HG03280 (cell line): Measurements from ENCODE around the gene HYKK.
"Not testable (repeated sequence)": the region's sequence is repeated elsewhere in the genome, so short reads cannot be mapped to it uniquely, and the experiment has no call there.

Experiments
- ATAC-seq: cut with Tn5 transposase; IDR thresholded peaks from one replicate; pipeline ENCODE4 v1.9.1; 2021; ENCODE audit warnings: mild to moderate bottlenecking, moderate library complexity; ENCODE audit not compliant: unreplicated experiment

HYKK gene

DNA sequence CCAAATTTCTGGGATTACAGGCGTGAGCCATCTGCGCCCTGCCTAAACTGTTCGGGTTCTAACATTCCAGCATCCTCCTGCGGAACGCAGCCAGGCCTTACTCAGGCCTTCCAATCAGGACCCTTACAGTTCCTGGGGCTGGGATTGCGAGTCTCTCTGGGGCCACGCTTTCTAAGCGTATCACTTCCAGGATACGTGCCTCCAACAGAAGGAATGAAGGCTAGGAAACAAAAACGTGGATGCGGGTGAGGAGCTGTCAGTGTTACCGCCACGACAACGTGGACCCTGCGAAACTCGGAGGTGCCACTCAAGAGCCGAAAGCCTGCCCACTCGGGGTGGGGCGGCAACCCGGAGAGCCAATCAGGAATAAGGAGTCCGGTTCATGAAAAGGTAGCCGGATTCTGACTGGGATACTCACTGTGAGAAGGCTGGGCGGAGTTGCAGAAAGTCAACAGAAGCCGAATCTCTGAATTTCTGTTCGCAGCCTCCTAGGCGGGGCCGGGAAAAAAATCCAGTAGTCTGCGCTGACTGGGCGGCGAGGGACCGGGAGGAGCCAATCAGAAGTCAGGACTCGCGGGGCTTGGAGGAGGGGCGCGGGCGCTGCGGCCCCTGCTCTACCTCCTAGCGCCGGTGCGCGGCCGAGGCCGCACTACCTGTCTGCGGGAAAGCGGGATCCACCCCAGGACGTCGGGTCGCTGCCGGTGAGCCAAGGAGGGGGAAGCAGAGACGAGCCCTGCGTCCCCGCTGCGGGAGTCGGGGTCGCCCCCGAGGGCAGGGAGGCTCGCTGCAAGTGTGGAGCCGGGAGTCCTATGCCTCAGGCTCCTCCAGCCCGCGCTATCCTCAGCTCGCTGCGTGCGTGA lies at the start of gene HYKK:
Gene HYKK (plus strand): TSS at position 607 of the 860 bp plus-strand sequence. CDS start 5,512 bp downstream, outside the sequence.
- peak; percentile 75 for ATAC-seq

DNA sequence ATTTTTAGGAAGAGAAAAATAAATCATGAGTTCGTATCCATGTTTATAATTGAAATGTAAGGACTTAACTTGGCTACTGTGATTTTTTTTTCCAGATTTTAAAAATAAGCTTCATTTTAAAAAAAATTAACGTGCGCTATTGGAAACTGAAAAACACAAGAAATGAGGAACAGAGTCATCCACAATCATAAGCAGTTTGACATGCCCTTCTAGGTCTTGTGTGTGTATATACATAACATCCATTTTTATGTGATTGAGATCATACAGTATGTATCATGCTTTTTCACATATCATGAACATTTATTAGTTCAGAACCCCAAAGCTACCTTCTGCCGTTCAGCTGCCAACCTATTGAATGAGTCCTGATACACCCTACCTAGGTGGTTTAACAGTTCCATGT lies 46.6 kb upstream of the HYKK start:
- ATAC-seq: no peak

DNA sequence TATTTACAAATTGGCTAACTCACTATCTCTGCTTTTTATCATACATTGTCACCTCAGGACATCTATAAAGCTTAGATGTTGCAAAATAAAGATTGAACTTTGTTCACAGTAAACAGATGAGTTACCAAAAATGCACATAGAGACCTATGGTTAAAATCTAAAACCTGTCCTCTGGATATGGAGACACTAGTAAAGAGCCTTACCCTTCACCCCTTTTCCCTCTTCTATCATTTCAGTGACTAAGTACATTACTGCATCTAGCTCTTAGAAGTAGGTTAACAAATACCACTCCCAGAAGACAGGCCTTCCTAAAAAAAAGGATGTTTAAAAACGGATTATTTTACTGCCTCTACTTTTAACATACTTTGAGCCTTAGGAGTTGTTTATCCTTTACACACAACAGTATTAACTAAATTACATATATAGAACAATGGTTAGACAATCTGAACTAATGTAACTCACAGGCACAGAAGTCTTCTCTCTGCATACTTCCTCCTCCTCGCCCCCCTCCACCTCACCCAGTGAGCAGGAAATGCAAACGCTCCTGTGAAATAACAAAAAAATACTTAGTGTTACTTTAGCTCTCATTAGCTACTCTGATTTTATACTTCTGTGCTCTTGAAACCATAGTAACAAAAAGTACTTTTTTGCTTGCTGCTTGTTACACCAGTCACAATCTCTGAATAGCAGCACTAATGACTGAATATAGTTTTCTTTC lies 46.0 kb upstream of the HYKK start:
- no peak for ATAC-seq

DNA sequence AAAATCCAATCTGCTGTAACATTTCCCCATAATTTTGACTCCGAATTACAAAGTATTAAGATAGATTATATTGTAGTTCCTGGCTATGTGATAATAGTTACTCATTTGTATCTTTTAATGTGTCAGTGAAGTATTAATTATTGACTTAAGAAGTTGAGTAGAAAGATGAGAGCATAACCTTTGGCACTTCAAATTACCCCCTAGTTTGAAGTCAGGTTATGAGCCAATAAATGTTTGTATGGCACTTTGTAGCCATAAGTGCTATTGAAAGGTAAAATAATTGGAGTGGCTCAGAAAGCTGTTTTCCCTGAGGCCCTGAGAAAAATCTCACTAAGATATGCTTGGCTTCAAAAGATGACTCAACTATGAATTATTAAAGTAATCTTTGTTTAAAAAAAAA lies 38.3 kb upstream of the HYKK start:
- ATAC-seq: no peak

- ATAC-seq: no peak
Measured at GRCh38 chr15:78477295-78477694, 30.1 kb upstream of the HYKK start.

GRCh38 chr15:78479650-78480049 lies 27.7 kb upstream of the HYKK start:
- no peak for ATAC-seq

- ATAC-seq: no peak
Measured at GRCh38 chr15:78481917-78482316, 25.5 kb upstream of the HYKK start.

GRCh38 chr15:78492872-78493271 lies 14.5 kb upstream of the HYKK start:
- no peak for ATAC-seq

DNA sequence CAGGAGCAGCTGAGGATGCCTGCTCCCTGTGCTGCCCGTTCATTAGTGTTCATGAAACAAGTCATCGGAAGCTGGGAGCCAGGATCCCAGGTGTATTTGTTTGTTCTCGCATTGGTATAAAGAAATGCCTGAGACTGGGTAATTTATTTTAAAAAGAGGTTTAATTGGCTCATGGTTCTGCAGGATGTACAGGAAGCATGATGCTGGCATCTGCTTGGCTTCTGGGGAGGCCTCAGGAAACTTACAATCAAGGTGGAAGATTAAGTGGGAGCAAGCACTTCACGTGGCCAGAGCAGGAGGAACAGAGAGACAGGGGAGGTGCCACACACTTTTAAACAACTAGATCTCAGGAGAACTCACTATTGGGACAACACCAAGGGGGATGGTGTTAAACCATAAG lies 5.5 kb upstream of the HYKK start:
- no peak for ATAC-seq

DNA sequence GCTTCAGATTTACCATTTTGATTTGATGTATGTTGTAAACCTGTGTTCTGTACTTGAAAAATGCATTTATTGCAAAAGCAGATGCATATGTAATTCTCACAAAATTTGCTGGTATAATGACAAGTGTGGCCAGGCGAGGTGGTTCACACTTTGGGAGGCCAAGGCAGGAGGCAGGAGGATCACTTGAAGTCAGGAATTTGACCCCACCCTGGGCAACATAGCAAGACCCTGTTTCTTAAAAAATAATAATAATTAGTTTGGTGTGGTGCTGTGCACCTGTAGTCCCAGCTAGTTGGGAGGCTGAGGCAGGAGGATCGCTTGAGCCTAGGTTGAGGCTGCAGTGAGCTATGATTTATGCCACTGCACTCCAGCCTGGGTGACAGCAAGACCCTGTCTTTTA lies 4.7 kb upstream of the HYKK start:
- ATAC-seq: no peak

GRCh38 chr15:78507831-78508160 lies 419 bp downstream of the HYKK start:
- ATAC-seq: peak; percentile 20

DNA sequence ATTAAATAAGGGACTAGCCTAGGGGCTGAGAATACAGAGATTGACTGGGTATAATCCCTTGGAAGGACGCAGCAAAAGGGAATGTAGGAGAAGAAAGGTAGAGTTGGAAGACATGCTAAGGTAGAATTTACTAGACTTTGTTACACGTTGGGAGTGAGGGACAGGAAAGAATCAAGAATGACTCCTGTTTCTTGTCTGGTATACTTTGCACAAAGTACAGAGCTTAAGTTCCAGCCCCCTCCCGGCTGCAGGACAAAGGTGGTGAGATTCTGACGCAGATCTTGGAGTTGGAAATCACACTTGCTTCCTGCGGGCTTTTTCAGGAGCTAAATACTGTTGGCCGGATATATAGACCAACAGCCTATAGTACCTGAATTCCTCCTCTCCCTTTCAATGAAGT lies 895 bp downstream of the HYKK start:
- ATAC-seq: no peak

GRCh38 chr15:78509726-78510312 lies 2.4 kb downstream of the HYKK start:
- no peak for ATAC-seq

GRCh38 chr15:78520035-78520434 lies 12.7 kb downstream of the HYKK start:
- not testable (repeated sequence) for ATAC-seq

DNA sequence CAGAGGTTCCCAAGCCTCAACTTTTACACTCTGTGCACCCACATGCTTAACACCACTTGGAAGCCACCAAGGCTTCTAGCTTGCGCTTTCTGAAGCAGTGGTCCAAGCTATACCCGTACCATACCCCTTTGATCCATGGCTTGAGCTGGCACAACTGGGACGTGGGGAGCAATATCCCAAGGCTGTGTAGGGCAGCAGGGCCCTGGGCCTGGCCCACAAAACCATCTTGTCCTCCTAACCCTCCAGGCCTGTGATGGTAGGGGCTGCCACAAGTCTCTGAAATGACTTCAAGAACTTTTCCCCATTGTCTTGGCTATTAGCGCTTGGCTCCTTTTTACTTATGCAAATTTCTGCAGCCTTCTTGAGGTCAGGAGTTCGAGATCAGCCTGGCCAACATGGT lies 16.9 kb downstream of the HYKK start:
- ATAC-seq: no peak

DNA sequence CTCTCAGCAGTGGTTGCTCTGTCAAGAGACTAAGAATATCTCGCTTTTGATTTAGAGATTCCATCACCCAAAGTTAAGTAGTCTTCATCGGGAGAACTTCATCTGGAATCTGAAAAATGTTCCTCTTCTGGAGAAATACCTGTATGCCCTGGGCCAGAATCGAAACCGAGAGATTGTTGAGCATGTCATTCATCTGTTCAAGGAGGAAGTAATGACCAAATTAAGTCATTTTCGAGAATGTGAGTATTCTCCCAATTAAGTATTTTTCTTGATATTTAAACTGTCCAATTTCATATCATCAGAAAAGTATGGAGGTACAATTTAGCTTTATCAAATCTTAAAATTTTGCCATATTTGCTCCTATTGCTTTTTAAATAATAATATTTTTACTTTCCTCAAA lies 19.9 kb downstream of the HYKK start:
- no peak for ATAC-seq

- ATAC-seq: no peak
Measured at GRCh38 chr15:78533331-78533730, 26.0 kb downstream of the HYKK start.

DNA sequence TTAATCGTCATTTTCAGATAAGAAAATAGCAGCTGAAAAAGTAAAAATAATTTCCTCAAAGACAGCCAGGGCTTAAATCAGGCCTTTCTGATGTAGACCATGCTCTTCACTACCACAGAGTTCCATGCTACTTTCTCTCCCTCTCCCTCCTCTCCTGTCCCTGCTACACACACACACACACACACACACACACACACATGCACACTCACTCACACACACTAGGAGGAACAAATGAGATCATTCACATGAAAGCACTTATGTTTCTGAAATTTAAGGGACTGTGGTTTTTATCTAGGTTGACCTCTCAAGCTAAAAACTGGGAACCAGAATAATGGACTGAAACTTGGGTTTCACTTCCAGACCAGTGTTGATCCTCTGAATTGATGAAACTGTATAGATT lies 28.8 kb downstream of the HYKK start:
- no peak for ATAC-seq

DNA sequence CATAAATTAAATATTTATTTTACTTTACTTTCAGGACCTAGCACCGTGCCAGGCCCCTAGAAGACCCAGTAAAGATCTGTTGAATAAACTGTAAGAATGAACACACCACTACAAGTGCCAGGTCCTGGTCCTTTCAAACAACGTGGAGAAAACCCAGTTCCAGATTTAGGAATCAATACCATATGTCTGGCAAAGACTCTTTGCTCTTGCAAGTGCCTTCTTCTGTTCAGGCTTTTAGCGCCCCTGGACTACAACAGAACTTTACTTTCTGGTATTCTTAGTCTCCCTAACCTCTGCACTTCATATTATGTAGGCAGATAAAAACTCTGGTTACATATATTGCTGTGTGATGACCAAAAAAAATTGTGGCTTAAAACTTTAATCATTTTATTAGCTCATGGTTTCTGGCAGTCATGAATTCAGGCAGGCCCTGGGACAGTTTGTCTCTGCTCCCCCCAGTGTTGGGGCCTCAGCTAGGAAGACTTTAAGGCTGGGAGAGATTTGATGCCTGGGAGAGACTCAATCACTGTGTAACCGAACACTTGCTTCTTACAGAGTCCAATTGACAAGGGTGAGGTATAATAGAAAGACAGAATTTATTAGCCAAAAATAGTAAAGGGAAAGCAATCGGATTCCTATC lies 30.0 kb downstream of the HYKK start:
- ATAC-seq: no peak

- no peak for ATAC-seq
Measured at GRCh38 chr15:78538358-78538757, 31.0 kb downstream of the HYKK start.

DNA sequence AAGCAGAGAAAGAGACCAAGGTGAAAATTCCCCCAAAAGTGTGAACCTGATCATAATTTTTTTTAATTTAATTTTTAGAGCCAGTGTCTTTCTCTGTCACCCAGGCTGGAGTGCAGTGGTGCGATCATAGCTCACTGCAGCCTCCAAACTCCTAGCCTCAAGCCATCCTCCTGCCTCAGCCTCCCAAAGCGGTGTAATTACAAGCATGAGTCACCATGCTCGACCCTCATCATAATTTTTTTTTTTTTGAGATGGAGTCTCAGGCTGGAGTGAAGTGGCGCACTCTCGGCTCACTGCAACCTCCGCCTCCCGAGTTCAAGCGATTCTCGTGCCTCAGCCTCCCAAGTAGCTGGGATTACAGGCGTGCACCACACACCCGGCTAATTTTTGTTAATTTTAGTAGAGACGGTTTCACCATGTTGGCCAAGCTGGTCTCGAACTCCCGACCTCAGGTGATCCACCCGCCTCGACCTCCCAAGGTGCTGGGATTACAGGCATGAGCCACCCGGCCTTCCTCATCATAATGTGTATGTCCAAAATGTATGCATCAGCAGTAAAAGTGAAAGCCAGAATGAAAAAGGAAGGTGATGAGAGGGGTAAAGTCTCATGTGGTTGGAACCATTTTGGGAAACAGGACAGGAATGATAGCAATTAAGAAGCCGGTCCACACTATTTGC lies 32.2 kb downstream of the HYKK start:
- not testable (repeated sequence) for ATAC-seq
